ENCODE results near the gene SBF2. TPM values are rescaled to one million over a fixed set of nuclear protein-coding genes. Genes with fewer than 3 reads are reported as not detected.

The SBF2 gene
- total RNA-seq: 24.0 and 25.3 TPM in 2 replicates

GRCh38 chr11:10293423-10294289 lies at the start of gene SBF2:
Gene SBF2, minus strand, starts transcription at chr11:10294219. Its CDS starts 150 bp downstream, at chr11:10294069.
- FAIRE-seq: no peak
- no peaks in the 10 kb centered on the region for H3K36me3 ChIP-seq (ENCODE audit: control insufficient read depth, insufficient read depth, low read length)
- TF ChIP-seq CTCF (IDR thresholded peaks at IDR 0.05; ENCODE audit: insufficient read depth, low read length, severe bottlenecking): no peak
- H3K27me3 ChIP-seq (ENCODE audit: control insufficient read depth, insufficient read depth, low read length): no peaks in the 10 kb centered on the region
- peak; percentile 85 for DNase-seq (ENCODE audit: low read depth)
- peak within 1 kb of the TSS; percentile 82 for H3K4me3 ChIP-seq (ENCODE audit: low read depth, low read length)

- FAIRE-seq: no peak
These were observed 44.3 kb upstream of the SBF2 start for GRCh38 chr11:10338287-10338686.

GRCh38 chr11:10333490-10333889 lies 39.5 kb upstream of the SBF2 start:
- H3K27me3 ChIP-seq (ENCODE audit: control insufficient read depth, insufficient read depth, low read length): peaks cover 3% of the 10 kb centered on the region
- H3K4me3 ChIP-seq (ENCODE audit: low read depth, low read length): no peak overlapping the region
- TF ChIP-seq CTCF (IDR thresholded peaks at IDR 0.05; ENCODE audit: insufficient read depth, low read length, severe bottlenecking): no peak
- no peak for DNase-seq (ENCODE audit: low read depth)
- FAIRE-seq: no peak
- no peaks in the 10 kb centered on the region for H3K36me3 ChIP-seq (ENCODE audit: control insufficient read depth, insufficient read depth, low read length)

More at GRCh38 chr11:10338287-10338686, 44.3 kb upstream of the SBF2 start:
- DNase-seq (ENCODE audit: low read depth): no peak
- no peaks in the 10 kb centered on the region for H3K36me3 ChIP-seq (ENCODE audit: control insufficient read depth, insufficient read depth, low read length)
- peaks cover 3% of the 10 kb centered on the region for H3K27me3 ChIP-seq (ENCODE audit: control insufficient read depth, insufficient read depth, low read length)
- no peak overlapping the region for H3K4me3 ChIP-seq (ENCODE audit: low read depth, low read length)
- TF ChIP-seq CTCF (IDR thresholded peaks at IDR 0.05; ENCODE audit: insufficient read depth, low read length, severe bottlenecking): no peak

- no peak for DNase-seq (ENCODE audit: low read depth)
- Histone ChIP-seq H3K27me3 (ENCODE audit: control insufficient read depth, insufficient read depth, low read length) (peaks cover 3% of the 10 kb centered on the region), H3K36me3 (ENCODE audit: control insufficient read depth, insufficient read depth, low read length) (no peaks in the 10 kb centered on the region), H3K4me3 (ENCODE audit: low read depth, low read length) (no peak overlapping the region)
- no peak for FAIRE-seq
- TF ChIP-seq CTCF (IDR thresholded peaks at IDR 0.05; ENCODE audit: insufficient read depth, low read length, severe bottlenecking): no peak
These were observed 37.7 kb upstream of the SBF2 start for GRCh38 chr11:10331548-10332289.

- DNase-seq (ENCODE audit: low read depth) (peak; percentile 55), FAIRE-seq (no peak)
- Histone ChIP-seq H3K4me3 (ENCODE audit: low read depth, low read length) (no peak overlapping the region), H3K27me3 (ENCODE audit: control insufficient read depth, insufficient read depth, low read length) (peaks cover 3% of the 10 kb centered on the region), H3K36me3 (ENCODE audit: control insufficient read depth, insufficient read depth, low read length) (no peaks in the 10 kb centered on the region)
- no peak for TF ChIP-seq CTCF (IDR thresholded peaks at IDR 0.05; ENCODE audit: insufficient read depth, low read length, severe bottlenecking)
These were observed 35.9 kb upstream of the SBF2 start for GRCh38 chr11:10329935-10330334.

All from bronchial epithelial cell (primary cell).